Mesodermal cell (in vitro differentiated cells): Measurements from ENCODE around the gene GP9.

Experiments used
- H3K27ac ChIP-seq: 2 replicates; pipeline ENCODE4 v1.7.0; 2013; ENCODE audit warnings: mild to moderate bottlenecking, low read depth, low read length, moderate library complexity; ENCODE audit not compliant: severe bottlenecking
- H3K36me3 ChIP-seq: 2 replicates; pipeline ENCODE4 v1.7.1; 2013; ENCODE audit warnings: mild to moderate bottlenecking, low read length, moderate library complexity; ENCODE audit not compliant: control insufficient read depth, insufficient read depth
- H3K4me1 ChIP-seq: one replicate; pipeline ENCODE4 v1.7.1; 2013; ENCODE audit warnings: mild to moderate bottlenecking, low read length; ENCODE audit not compliant: insufficient read depth, control insufficient read depth, poor library complexity, severe bottlenecking
- H3K4me3 ChIP-seq: 2 replicates; pipeline ENCODE4 v1.7.0; 2013; ENCODE audit warnings: low read length, control low read depth, mild to moderate bottlenecking; ENCODE audit not compliant: insufficient read depth, poor library complexity, severe bottlenecking; ENCODE audit errors: extremely low read depth
- H3K9me3 ChIP-seq: 2 replicates; pipeline ENCODE4 v1.7.1; 2013; ENCODE audit warnings: mild to moderate bottlenecking, low read length, moderate library complexity; ENCODE audit not compliant: control insufficient read depth
- WGBS, 2 experiments: methylation state at CpG; one replicate each; pipeline ENCODE4 v1.1.5; 2013; ENCODE audit warnings: missing lambda C conversion rate in 2 of 2; ENCODE audit not compliant: insufficient coverage in 2 of 2; 5-methylcytosine and 5-hydroxymethylcytosine counted together

GP9 gene

GRCh38 chr3:129019266-129019665 lies 41.3 kb upstream of the GP9 start:
- Histone ChIP-seq H3K4me1 (peaks cover 32% of the 10 kb centered on the region), H3K9me3 (no peaks in the 10 kb centered on the region), H3K4me3 (no peak overlapping the region), H3K27ac (no peak overlapping the region), H3K36me3 (no peaks in the 10 kb centered on the region)
- WGBS, 2 experiments: 100% methylated on average over 1 of the region's 3 CpGs

- 88 to 93% methylated on average over 3 to 4 of the region's 5 CpGs for WGBS, 2 experiments
These were observed 39.9 kb upstream of the GP9 start for GRCh38 chr3:129020691-129021090.

GRCh38 chr3:129021140-129021551 lies 39.4 kb upstream of the GP9 start:
- Histone ChIP-seq H3K27ac (peak overlapping the region; percentile 16), H3K9me3 (no peaks in the 10 kb centered on the region), H3K4me3 (no peak overlapping the region), H3K4me1 (peaks cover 15% of the 10 kb centered on the region), H3K36me3 (no peaks in the 10 kb centered on the region)
- 93 to 94% methylated on average over 6 of the region's 6 CpGs for WGBS, 2 experiments

More at GRCh38 chr3:129020691-129021090, 39.9 kb upstream of the GP9 start:
- H3K4me1 ChIP-seq: peaks cover 18% of the 10 kb centered on the region
- peak overlapping the region; percentile 16 for H3K27ac ChIP-seq
- no peaks in the 10 kb centered on the region for H3K36me3 ChIP-seq
- no peak overlapping the region for H3K4me3 ChIP-seq
- no peaks in the 10 kb centered on the region for H3K9me3 ChIP-seq

GRCh38 chr3:129022114-129023007 lies 38.2 kb upstream of the GP9 start:
- peaks cover 5% of the 10 kb centered on the region for H3K4me1 ChIP-seq
- no peak overlapping the region for H3K27ac ChIP-seq
- no peaks in the 10 kb centered on the region for H3K36me3 ChIP-seq
- no peaks in the 10 kb centered on the region for H3K9me3 ChIP-seq
- no peak overlapping the region for H3K4me3 ChIP-seq
- 82 to 92% methylated on average over 12 to 13 of the region's 15 CpGs for WGBS, 2 experiments

- Histone ChIP-seq H3K4me3 (no peak overlapping the region), H3K4me1 (peaks cover 2% of the 10 kb centered on the region), H3K27ac (no peak overlapping the region), H3K9me3 (no peaks in the 10 kb centered on the region), H3K36me3 (no peaks in the 10 kb centered on the region)
- WGBS, 2 experiments: no CpG with 5 or more reads among the region's 1 CpG
These were observed 37.6 kb upstream of the GP9 start for GRCh38 chr3:129023008-129023358.

- H3K4me1 ChIP-seq: peaks cover 2% of the 10 kb centered on the region
- H3K9me3 ChIP-seq: no peaks in the 10 kb centered on the region
- no peak overlapping the region for H3K27ac ChIP-seq
- no peaks in the 10 kb centered on the region for H3K36me3 ChIP-seq
- 100% methylated on average over 1 of the region's 2 CpGs; no CpG with 5 or more reads in 1 of the 2 experiments for WGBS, 2 experiments
- no peak overlapping the region for H3K4me3 ChIP-seq
These were observed 36.7 kb upstream of the GP9 start for GRCh38 chr3:129023909-129024308.

- 92% methylated on average over 15 of the region's 15 CpGs for WGBS, 2 experiments
- Histone ChIP-seq H3K27ac (no peak overlapping the region), H3K36me3 (no peaks in the 10 kb centered on the region), H3K9me3 (peaks cover 3% of the 10 kb centered on the region), H3K4me1 (peaks cover 2% of the 10 kb centered on the region), H3K4me3 (no peak overlapping the region)
These were observed 35.5 kb upstream of the GP9 start for GRCh38 chr3:129025108-129025507.

- H3K4me3 ChIP-seq: no peak overlapping the region
- H3K9me3 ChIP-seq: peaks cover 7% of the 10 kb centered on the region
- no peak overlapping the region for H3K27ac ChIP-seq
- H3K4me1 ChIP-seq: peaks cover 2% of the 10 kb centered on the region
- WGBS, 2 experiments: 90 to 92% methylated on average over 8 of the region's 8 CpGs
- H3K36me3 ChIP-seq: no peaks in the 10 kb centered on the region
These were observed 34.7 kb upstream of the GP9 start for GRCh38 chr3:129025691-129026435.

- Histone ChIP-seq H3K4me1 (peaks cover 4% of the 10 kb centered on the region), H3K9me3 (peaks cover 7% of the 10 kb centered on the region), H3K36me3 (no peaks in the 10 kb centered on the region), H3K27ac (no peak overlapping the region), H3K4me3 (peak overlapping the region; percentile 18)
- WGBS, 2 experiments: 17 to 18% methylated on average over 44 to 46 of the region's 54 CpGs
These were observed 33.6 kb upstream of the GP9 start for GRCh38 chr3:129026728-129027543.

- H3K27ac ChIP-seq: no peak overlapping the region
- H3K36me3 ChIP-seq: no peaks in the 10 kb centered on the region
- peaks cover 4% of the 10 kb centered on the region for H3K4me1 ChIP-seq
- H3K4me3 ChIP-seq: no peak overlapping the region
- peaks cover 7% of the 10 kb centered on the region for H3K9me3 ChIP-seq
- 87 to 91% methylated on average over 13 to 14 of the region's 15 CpGs for WGBS, 2 experiments
These were observed 33.1 kb upstream of the GP9 start for GRCh38 chr3:129027544-129027880.
